GM12878 (cell line): Measurements from ENCODE around the gene PGLYRP4. TPM values are rescaled to one million over a fixed set of nuclear protein-coding genes. Genes with fewer than 3 reads are reported as not detected.

ENCODE experiments used
- ATAC-seq: fragments of 200-7000 bp; cut with Tn5 transposase; 3 replicates; pipeline ENCODE4 v1.9.1; 2020; ENCODE audit warnings: mild to moderate bottlenecking, moderate library complexity
- BruUV-seq: library from RNA; stranded (reverse); fragments of 400-500 nt; replicated peaks from 2 replicates; lab custom pipeline; 2021; lab: Mats Ljungman, UMichigan
- CTCF ChIA-PET: fragments of 300-600 bp; sonication (Branson Sonifier 250); formaldehyde crosslinking; extraction: SDS; loops from one replicate; lab custom pipeline; 2021; ENCODE audit warnings: inconsistent platforms; lab: Yijun Ruan, JAX
- POLR2A ChIA-PET: fragments of 350-600 bp; formaldehyde crosslinking; extraction: SDS; loops from one replicate; lab custom pipeline; 2021; ENCODE audit warnings: inconsistent platforms; lab: Charles Lee
- RAD21 ChIA-PET: fragments of 300-600 bp; sonication (Branson Sonifier 250); formaldehyde crosslinking; loops from one replicate; lab custom pipeline; 2023; ENCODE audit warnings: antibody characterized with exemption; ENCODE audit not compliant: unreplicated experiment; lab: Charles Lee
- SMC1A ChIA-PET: fragments of 300-600 bp; sonication (Branson Sonifier 250); formaldehyde crosslinking; loops from one replicate; lab custom pipeline; 2023; ENCODE audit not compliant: unreplicated experiment, uncharacterized antibody; lab: Charles Lee
- DNase-seq: peaks from one replicate; pipeline ENCODE4 v3.0.0-alpha.2; 2011; ENCODE audit warnings: low read depth, low spot score
- FAIRE-seq: peaks from 3 replicates; lab custom pipeline; 2011; peaks lifted over from hg19 to GRCh38; lab: Jason Lieb, UNC
- H2AFZ ChIP-seq: 2 replicates; pipeline ENCODE4 v1.6.0; 2011; ENCODE audit warnings: low read depth, low read length, control low read depth; ENCODE audit not compliant: control insufficient read depth
- H3K27ac ChIP-seq: 2 replicates; pipeline ENCODE4 v1.5.1; 2011; ENCODE audit warnings: control low read depth; ENCODE audit not compliant: control insufficient read depth, insufficient read depth
- H3K27me3 ChIP-seq, 2 experiments: replicated peaks in 1 of 2; 2 replicates each; pipeline versions ENCODE4 v1.6.0 to v1.6.1; 2011; ENCODE audit warnings: low read length in 1 of 2; ENCODE audit not compliant: control insufficient read depth in 2 of 2, insufficient read depth in 2 of 2
- H3K36me3 ChIP-seq, 2 experiments: 2 replicates each; pipeline ENCODE4 v1.5.1; 2011; ENCODE audit warnings: low read length in 1 of 2; ENCODE audit not compliant: control insufficient read depth in 2 of 2, insufficient read depth in 2 of 2
- H3K4me1 ChIP-seq: 2 replicates; pipeline ENCODE4 v1.6.1; 2011; ENCODE audit warnings: mild to moderate bottlenecking, low read length, moderate library complexity, mixed read lengths; ENCODE audit not compliant: control insufficient read depth, insufficient read depth
- H3K4me2 ChIP-seq: 2 replicates; pipeline ENCODE4 v1.6.0; 2011; ENCODE audit warnings: control low read depth; ENCODE audit not compliant: control insufficient read depth, insufficient read depth
- H3K4me3 ChIP-seq: fragments of 200-600 bp; sonication (generic); 2 replicates; pipeline ENCODE4 v1.5.1; 2016
- H3K79me2 ChIP-seq: 2 replicates; pipeline ENCODE4 v1.6.0; 2011; ENCODE audit warnings: low read length; ENCODE audit not compliant: control insufficient read depth, insufficient read depth
- H3K9ac ChIP-seq: 2 replicates; pipeline ENCODE4 v1.8.0; 2011; ENCODE audit warnings: low read length, control low read depth, mixed read lengths; ENCODE audit not compliant: control insufficient read depth, insufficient read depth
- H3K9me3 ChIP-seq: replicated peaks from 3 replicates; pipeline ENCODE4 v1.5.1; 2011; ENCODE audit warnings: mild to moderate bottlenecking, low read length; ENCODE audit not compliant: control insufficient read depth, insufficient read depth
- H4K20me1 ChIP-seq: 2 replicates; pipeline ENCODE4 v1.6.0; 2011; ENCODE audit not compliant: control insufficient read depth, insufficient read depth
- SMARCA5 ChIP-seq: fragments of 450-650 bp; IDR thresholded peaks from 2 replicates; pipeline ENCODE4 v1.6.1; 2017; ENCODE audit warnings: mild to moderate bottlenecking
- TBL1XR1 ChIP-seq: IDR thresholded peaks from 2 replicates; pipeline ENCODE4 v1.6.1; 2012; ENCODE audit warnings: low read depth, low read length, improper control_type of control experiment
- WGBS: methylation state at CpG from one replicate; pipeline ENCODE4 v1.1.6; 2016; ENCODE audit warnings: low lambda C conversion rate; ENCODE audit not compliant: insufficient replicate concordance, insufficient coverage; ENCODE audit errors: missing lambda C conversion rate; 5-methylcytosine and 5-hydroxymethylcytosine counted together
- in situ Hi-C: fragments of 300-500 bp; cut with MboI; formaldehyde crosslinking; loops from 9 replicates; pipeline ENCODE4 v1.14.3; 2018; ENCODE audit warnings: mixed read lengths
- intact Hi-C: fragments of 100-400 bp; cut with micrococcal nuclease; formaldehyde crosslinking; loops from one replicate; pipeline ENCODE4 v1.14.2; 2022; ENCODE audit not compliant: unreplicated experiment
- polyA plus RNA-seq, 11 experiments: library from polyadenylated mRNA; depleted of rRNA in 4 of 11; unstranded in 6 of 11; stranded (reverse) in 5 of 11; fragments of >200 nt; fragmentation: Nextera tagmentation in 4 of 11; fragmentation: Illumina TruSeq in 1 of 11; extraction: Ambion mirVana in 4 of 11; extraction: Trizol in 1 of 11; gene quantifications; 1 replicate in 1 of 11; 2 replicates in 10 of 11; pipeline versions ENCODE4 v1.2.1 to v1.2.3, GENCODE V29; 2011 to 2016; ENCODE audit warnings: inconsistent platforms in 2 of 11, missing spikeins in 2 of 11, low read depth in 1 of 11
- total RNA-seq, 4 experiments: library from RNA; depleted of rRNA in 3 of 4; stranded (reverse); fragments of >200 nt in 3 of 4; fragmentation: Illumina TruSeq in 1 of 4; extraction: Trizol in 1 of 4; gene quantifications; 2 replicates each; pipeline versions ENCODE4 v1.2.1 to v1.2.3, GENCODE V29; 2013 to 2021
- TF ChIP-seq, protein P1 (sequence below): fragments of 450-650 bp; IDR thresholded peaks from 2 replicates; pipeline ENCODE4 v1.6.1; 2017; ENCODE audit warnings: mild to moderate bottlenecking, moderate library complexity
- TF ChIP-seq, protein P2 (sequence below): IDR thresholded peaks from 2 replicates; pipeline ENCODE4 v1.6.1; 2012; ENCODE audit warnings: low read depth, low read length, improper control_type of control experiment
- TF ChIP-seq, protein P3 (sequence below): IDR thresholded peaks from 2 replicates; pipeline ENCODE4 v1.6.1; 2011; ENCODE audit warnings: borderline replicate concordance, low read depth, mild to moderate bottlenecking, moderate library complexity, low read length; ENCODE audit not compliant: insufficient read depth, poor library complexity, severe bottlenecking
- TF ChIP-seq, protein P4 (sequence below): fragments of 450-650 bp; IDR thresholded peaks from 2 replicates; pipeline ENCODE4 v1.6.1; 2017; ENCODE audit warnings: mild to moderate bottlenecking, low read depth, inconsistent platforms; ENCODE audit not compliant: poor library complexity, severe bottlenecking
- TF ChIP-seq, protein P5 (sequence below): fragments of 450-650 bp; IDR thresholded peaks from 2 replicates; pipeline ENCODE4 v1.6.1; 2014; ENCODE audit warnings: mild to moderate bottlenecking

Gene PGLYRP4
- total and polyA plus RNA-seq, 10 of the 15 experiments (the other 5 are each of a cell fraction or from before 2014, with no cell fraction given) = 0.22 to 3.0 (median 0.44) TPM

DNA sequence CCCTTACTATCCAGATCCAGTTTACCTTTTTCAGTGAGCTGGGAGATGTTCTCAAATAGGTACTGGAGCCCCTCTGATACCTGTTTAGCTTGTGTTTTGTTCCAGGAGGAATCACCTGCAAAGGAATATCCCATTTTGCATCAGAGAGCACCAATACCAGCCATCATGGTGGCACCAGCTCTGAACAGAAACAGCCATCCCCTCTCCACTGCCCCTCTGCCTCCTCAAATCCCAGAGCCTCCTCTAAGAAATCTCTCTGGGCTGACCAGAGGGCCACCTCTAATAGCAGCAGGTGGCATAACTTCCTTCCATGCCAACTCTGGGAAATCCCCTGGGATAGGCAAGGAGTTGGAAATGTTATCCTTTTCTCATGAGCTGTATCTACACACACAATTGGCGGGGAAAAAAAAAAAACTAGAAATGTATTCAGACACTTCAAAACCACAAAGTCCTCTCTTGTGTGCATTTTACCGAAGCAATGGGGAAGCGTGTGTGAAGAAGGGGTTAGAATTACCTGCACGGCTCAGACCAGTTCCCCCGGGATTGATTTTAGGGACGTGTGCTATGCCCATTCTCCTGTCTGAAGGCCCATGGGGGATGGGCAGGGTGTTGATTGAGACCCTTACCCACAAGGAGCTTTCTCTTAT is 2.4 kb downstream of the PGLYRP4 start (continued):
- TF ChIP-seq, protein P1, sequence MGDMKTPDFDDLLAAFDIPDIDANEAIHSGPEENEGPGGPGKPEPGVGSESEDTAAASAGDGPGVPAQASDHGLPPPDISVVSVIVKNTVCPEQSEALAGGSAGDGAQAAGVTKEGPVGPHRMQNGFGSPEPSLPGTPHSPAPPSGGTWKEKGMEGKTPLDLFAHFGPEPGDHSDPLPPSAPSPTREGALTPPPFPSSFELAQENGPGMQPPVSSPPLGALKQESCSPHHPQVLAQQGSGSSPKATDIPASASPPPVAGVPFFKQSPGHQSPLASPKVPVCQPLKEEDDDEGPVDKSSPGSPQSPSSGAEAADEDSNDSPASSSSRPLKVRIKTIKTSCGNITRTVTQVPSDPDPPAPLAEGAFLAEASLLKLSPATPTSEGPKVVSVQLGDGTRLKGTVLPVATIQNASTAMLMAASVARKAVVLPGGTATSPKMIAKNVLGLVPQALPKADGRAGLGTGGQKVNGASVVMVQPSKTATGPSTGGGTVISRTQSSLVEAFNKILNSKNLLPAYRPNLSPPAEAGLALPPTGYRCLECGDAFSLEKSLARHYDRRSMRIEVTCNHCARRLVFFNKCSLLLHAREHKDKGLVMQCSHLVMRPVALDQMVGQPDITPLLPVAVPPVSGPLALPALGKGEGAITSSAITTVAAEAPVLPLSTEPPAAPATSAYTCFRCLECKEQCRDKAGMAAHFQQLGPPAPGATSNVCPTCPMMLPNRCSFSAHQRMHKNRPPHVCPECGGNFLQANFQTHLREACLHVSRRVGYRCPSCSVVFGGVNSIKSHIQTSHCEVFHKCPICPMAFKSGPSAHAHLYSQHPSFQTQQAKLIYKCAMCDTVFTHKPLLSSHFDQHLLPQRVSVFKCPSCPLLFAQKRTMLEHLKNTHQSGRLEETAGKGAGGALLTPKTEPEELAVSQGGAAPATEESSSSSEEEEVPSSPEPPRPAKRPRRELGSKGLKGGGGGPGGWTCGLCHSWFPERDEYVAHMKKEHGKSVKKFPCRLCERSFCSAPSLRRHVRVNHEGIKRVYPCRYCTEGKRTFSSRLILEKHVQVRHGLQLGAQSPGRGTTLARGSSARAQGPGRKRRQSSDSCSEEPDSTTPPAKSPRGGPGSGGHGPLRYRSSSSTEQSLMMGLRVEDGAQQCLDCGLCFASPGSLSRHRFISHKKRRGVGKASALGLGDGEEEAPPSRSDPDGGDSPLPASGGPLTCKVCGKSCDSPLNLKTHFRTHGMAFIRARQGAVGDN = no peak; the same call in 1 of the 2 replicates
- TF ChIP-seq, protein P2, sequence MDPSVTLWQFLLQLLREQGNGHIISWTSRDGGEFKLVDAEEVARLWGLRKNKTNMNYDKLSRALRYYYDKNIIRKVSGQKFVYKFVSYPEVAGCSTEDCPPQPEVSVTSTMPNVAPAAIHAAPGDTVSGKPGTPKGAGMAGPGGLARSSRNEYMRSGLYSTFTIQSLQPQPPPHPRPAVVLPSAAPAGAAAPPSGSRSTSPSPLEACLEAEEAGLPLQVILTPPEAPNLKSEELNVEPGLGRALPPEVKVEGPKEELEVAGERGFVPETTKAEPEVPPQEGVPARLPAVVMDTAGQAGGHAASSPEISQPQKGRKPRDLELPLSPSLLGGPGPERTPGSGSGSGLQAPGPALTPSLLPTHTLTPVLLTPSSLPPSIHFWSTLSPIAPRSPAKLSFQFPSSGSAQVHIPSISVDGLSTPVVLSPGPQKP = no peak

DNA sequence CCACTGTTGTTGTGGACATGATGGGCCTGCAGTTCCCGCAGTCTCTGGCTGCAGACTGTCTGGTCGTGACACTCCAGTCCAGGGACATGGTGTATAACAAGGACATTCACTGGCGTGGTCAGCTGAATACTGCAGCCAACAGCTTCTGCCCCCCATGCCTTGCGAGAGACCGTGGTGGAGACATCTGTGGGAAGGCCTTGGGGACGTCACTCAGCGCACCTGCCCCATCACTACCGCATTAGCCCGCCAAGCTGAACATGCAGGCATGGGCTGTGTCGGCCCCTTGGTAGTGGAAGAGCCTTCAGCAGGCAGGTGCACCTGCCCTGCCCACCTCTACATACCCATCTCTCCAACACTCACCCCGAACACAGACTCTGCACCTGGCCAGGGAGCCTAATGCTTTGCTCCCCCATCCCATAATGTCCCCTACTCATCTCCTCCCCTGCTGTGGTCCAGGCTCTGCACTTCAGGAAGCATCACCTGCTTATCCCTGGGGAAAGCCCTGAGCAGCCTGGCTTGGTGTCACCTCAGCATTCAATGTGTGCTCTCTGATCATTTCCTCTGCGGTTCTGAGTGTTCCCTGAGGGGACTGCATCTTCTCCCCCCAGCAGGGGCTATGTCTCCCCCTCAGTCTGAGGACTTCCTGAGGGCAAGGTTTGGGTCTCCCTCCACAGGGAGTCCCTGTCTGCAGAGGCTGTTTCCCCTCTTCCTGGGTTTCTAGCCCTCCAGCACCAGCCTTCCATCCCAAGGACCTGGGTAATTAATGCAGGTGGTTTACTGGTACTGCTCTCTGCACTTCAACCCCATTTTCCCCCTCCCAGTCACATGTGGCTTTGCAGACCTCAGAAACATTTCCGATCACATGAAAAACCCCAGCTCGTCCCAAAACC is 3.2 kb downstream of the PGLYRP4 start:
- ChIA-PET RAD21 (interaction anchor here (0.5 to 4.0 kb wide), 20 partner anchors 8 to 398 kb away, joined by 3 to 26 read pairs (median 4); partner anchors contain the start of genes PGLYRP3 and S100A2), SMC1A (interaction anchor here (0.7 to 4.9 kb wide), 20 partner anchors 8 to 398 kb away, joined by 3 to 27 read pairs (median 4); partner anchors contain the start of gene S100A6), POLR2A (interaction anchor here (0.5 to 2.6 kb wide), 10 partner anchors 9 to 1205 kb away, joined by 3 to 10 read pairs (median 4); no protein-coding TSS in a partner anchor), CTCF (interaction anchor here (0.6 to 5.8 kb wide), 20 partner anchors 8 to 1997 kb away, joined by 3 to 54 read pairs (median 4); partner anchors contain the start of gene PGLYRP3)
- BruUV-seq = no TSS peak
- peak overlapping the region; percentile 70 for H3K9ac ChIP-seq
- peak overlapping the region; percentile 86 for H3K27ac ChIP-seq
- no peaks in the 10 kb centered on the region for H4K20me1 ChIP-seq
- ATAC-seq = peak; percentile 54
- intact Hi-C loops (no loop called here), in situ Hi-C loops (no loop called here)
- 35% methylated on average over 14 of the region's 14 CpGs for WGBS
- peak; percentile 51 for DNase-seq
- FAIRE-seq = no peak
- H3K4me1 ChIP-seq = peaks cover 32% of the 10 kb centered on the region
- H3K9me3 ChIP-seq = no peaks in the 10 kb centered on the region
- peak overlapping the region; percentile 5; the same call in 1 of the 2 replicates for H3K4me3 ChIP-seq
- H3K79me2 ChIP-seq = peaks cover 17% of the 10 kb centered on the region
- no peaks in the 10 kb centered on the region for H3K36me3 ChIP-seq
- H3K4me2 ChIP-seq = peak overlapping the region; percentile 79
- H2AFZ ChIP-seq = peak overlapping the region; percentile 45
- no peaks in the 10 kb centered on the region for H3K27me3 ChIP-seq
- TF ChIP-seq TBL1XR1 (no peak), SMARCA5 (peak; percentile 51; the same call in 1 of the 2 replicates)
- TF ChIP-seq, protein P3, sequence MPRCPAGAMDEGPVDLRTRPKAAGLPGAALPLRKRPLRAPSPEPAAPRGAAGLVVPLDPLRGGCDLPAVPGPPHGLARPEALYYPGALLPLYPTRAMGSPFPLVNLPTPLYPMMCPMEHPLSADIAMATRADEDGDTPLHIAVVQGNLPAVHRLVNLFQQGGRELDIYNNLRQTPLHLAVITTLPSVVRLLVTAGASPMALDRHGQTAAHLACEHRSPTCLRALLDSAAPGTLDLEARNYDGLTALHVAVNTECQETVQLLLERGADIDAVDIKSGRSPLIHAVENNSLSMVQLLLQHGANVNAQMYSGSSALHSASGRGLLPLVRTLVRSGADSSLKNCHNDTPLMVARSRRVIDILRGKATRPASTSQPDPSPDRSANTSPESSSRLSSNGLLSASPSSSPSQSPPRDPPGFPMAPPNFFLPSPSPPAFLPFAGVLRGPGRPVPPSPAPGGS = no peak
- TF ChIP-seq, protein P4, sequence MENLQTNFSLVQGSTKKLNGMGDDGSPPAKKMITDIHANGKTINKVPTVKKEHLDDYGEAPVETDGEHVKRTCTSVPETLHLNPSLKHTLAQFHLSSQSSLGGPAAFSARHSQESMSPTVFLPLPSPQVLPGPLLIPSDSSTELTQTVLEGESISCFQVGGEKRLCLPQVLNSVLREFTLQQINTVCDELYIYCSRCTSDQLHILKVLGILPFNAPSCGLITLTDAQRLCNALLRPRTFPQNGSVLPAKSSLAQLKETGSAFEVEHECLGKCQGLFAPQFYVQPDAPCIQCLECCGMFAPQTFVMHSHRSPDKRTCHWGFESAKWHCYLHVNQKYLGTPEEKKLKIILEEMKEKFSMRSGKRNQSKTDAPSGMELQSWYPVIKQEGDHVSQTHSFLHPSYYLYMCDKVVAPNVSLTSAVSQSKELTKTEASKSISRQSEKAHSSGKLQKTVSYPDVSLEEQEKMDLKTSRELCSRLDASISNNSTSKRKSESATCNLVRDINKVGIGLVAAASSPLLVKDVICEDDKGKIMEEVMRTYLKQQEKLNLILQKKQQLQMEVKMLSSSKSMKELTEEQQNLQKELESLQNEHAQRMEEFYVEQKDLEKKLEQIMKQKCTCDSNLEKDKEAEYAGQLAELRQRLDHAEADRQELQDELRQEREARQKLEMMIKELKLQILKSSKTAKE = no peak
- TF ChIP-seq, protein P5, sequence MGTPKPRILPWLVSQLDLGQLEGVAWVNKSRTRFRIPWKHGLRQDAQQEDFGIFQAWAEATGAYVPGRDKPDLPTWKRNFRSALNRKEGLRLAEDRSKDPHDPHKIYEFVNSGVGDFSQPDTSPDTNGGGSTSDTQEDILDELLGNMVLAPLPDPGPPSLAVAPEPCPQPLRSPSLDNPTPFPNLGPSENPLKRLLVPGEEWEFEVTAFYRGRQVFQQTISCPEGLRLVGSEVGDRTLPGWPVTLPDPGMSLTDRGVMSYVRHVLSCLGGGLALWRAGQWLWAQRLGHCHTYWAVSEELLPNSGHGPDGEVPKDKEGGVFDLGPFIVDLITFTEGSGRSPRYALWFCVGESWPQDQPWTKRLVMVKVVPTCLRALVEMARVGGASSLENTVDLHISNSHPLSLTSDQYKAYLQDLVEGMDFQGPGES = no peak
